Ishikawa (cell line): ENCODE measurements around the gene ZC3H11A.

ENCODE experiments used
- CEBPB ChIP-seq: IDR thresholded peaks from 2 replicates; pipeline ENCODE4 v1.6.1; 2012
- CREB1 ChIP-seq: IDR thresholded peaks from 2 replicates; pipeline ENCODE4 v1.6.1; 2012; ENCODE audit warnings: low read depth
- EGR1 ChIP-seq: IDR thresholded peaks from 2 replicates; pipeline ENCODE4 v1.6.1; 2012
- EP300 ChIP-seq: IDR thresholded peaks from 2 replicates; pipeline ENCODE4 v1.6.1; 2012; ENCODE audit warnings: borderline replicate concordance
- FOXM1 ChIP-seq: IDR thresholded peaks from 2 replicates; pipeline ENCODE4 v1.6.1; 2012; ENCODE audit warnings: low read depth, borderline replicate concordance
- MAX ChIP-seq: IDR thresholded peaks from 2 replicates; pipeline ENCODE4 v1.6.1; 2012
- RAD21 ChIP-seq: IDR thresholded peaks from 2 replicates; pipeline ENCODE4 v1.6.1; 2012; ENCODE audit warnings: low read depth
- REST ChIP-seq: IDR thresholded peaks from 2 replicates; pipeline ENCODE4 v1.6.1; 2012; ENCODE audit warnings: low read depth, mild to moderate bottlenecking
- TAF1 ChIP-seq: IDR thresholded peaks from 2 replicates; pipeline ENCODE4 v1.6.1; 2012; ENCODE audit warnings: low read depth, mild to moderate bottlenecking
- YY1 ChIP-seq: IDR thresholded peaks from 2 replicates; pipeline ENCODE4 v1.6.1; 2012; ENCODE audit warnings: low read depth
- ZBTB7A ChIP-seq: IDR thresholded peaks from 2 replicates; pipeline ENCODE4 v1.6.1; 2012; ENCODE audit warnings: low read depth

- TF ChIP-seq EP300 (no peak), YY1 (no peak), REST (no peak), RAD21 (no peak), TAF1 (no peak), EGR1 (no peak), ZBTB7A (no peak), FOXM1 (no peak), MAX (no peak), CREB1 (no peak), CEBPB (no peak)
These were observed 44.4 kb upstream of the ZC3H11A start for GRCh38 chr1:203751051-203751450.
